ENCODE measurements around the gene FAM168A. TPM values are rescaled to one million over a fixed set of nuclear protein-coding genes. Genes with fewer than 3 reads are reported as not detected.

FAM168A gene
- total and polyA plus RNA-seq, 2 donors (not counting 1 experiment from before 2014, with no cell fraction given), result 16.3 to 23.8 TPM

- H3K4me3 ChIP-seq (replicated peaks in 1 of 4; ENCODE audit: control extremely low read depth in 1 of 4, insufficient read depth in 1 of 4, low read depth in 3 of 4, low read length in 4 of 4), result no peak overlapping the region
- TF ChIP-seq CTCF (conservative IDR thresholded peaks at IDR 0.05 in 1 of 2, IDR thresholded peaks at IDR 0.05 in 1 of 2; ENCODE audit: low read depth in 1 of 2, low read length in 2 of 2) (no peak), EZH2 (IDR thresholded peaks at IDR 0.05; ENCODE audit: low read length, missing control alignments) (no peak)
- H3K27ac ChIP-seq (ENCODE audit: insufficient read depth, low read length), result no peak overlapping the region
- H3K27me3 ChIP-seq (ENCODE audit: control insufficient read depth, insufficient read depth, low read length), result no peaks in the 10 kb centered on the region
- no peaks in the 10 kb centered on the region for H4K20me1 ChIP-seq (ENCODE audit: control insufficient read depth, extremely low read depth, insufficient read depth, low read length)
- H3K9me3 ChIP-seq (ENCODE audit: control insufficient read depth, insufficient read depth, low read depth, low read length), result no peaks in the 10 kb centered on the region
- no peak overlapping the region for H3K9ac ChIP-seq (ENCODE audit: insufficient read depth, low read length)
- no peak overlapping the region for H2AFZ ChIP-seq (ENCODE audit: low read length)
- peaks cover 2% of the 10 kb centered on the region for H3K4me1 ChIP-seq (ENCODE audit: control insufficient read depth, extremely low read depth, insufficient read depth, low read length)
- H3K4me2 ChIP-seq (ENCODE audit: extremely low read depth, insufficient read depth, low read length), result no peak overlapping the region
- DNase-seq (ENCODE audit: low read depth in 2 of 2), result no peak
- H3K79me2 ChIP-seq (ENCODE audit: control insufficient read depth, insufficient read depth, low read length), result no peaks in the 10 kb centered on the region
- no peaks in the 10 kb centered on the region for H3K36me3 ChIP-seq (ENCODE audit: control insufficient read depth, insufficient read depth, low read length)
These were observed 33.0 kb downstream of the FAM168A start for GRCh38 chr11:73564903-73565302.

- no peak overlapping the region for H3K4me3 ChIP-seq (replicated peaks in 1 of 4; ENCODE audit: control extremely low read depth in 1 of 4, insufficient read depth in 1 of 4, low read depth in 3 of 4, low read length in 4 of 4)
- H3K9ac ChIP-seq (ENCODE audit: insufficient read depth, low read length), result no peak overlapping the region
- H3K9me3 ChIP-seq (ENCODE audit: control insufficient read depth, insufficient read depth, low read depth, low read length), result no peaks in the 10 kb centered on the region
- H4K20me1 ChIP-seq (ENCODE audit: control insufficient read depth, extremely low read depth, insufficient read depth, low read length), result no peaks in the 10 kb centered on the region
- no peak overlapping the region for H3K27ac ChIP-seq (ENCODE audit: insufficient read depth, low read length)
- H3K27me3 ChIP-seq (ENCODE audit: control insufficient read depth, insufficient read depth, low read length), result no peaks in the 10 kb centered on the region
- peaks cover 2% of the 10 kb centered on the region for H3K4me1 ChIP-seq (ENCODE audit: control insufficient read depth, extremely low read depth, insufficient read depth, low read length)
- H2AFZ ChIP-seq (ENCODE audit: low read length), result no peak overlapping the region
- H3K4me2 ChIP-seq (ENCODE audit: extremely low read depth, insufficient read depth, low read length), result no peak overlapping the region
- no peaks in the 10 kb centered on the region for H3K36me3 ChIP-seq (ENCODE audit: control insufficient read depth, insufficient read depth, low read length)
- DNase-seq (ENCODE audit: low read depth in 2 of 2), result no peak
- H3K79me2 ChIP-seq (ENCODE audit: control insufficient read depth, insufficient read depth, low read length), result no peaks in the 10 kb centered on the region
- TF ChIP-seq EZH2 (IDR thresholded peaks at IDR 0.05; ENCODE audit: low read length, missing control alignments), result no peak
- TF ChIP-seq CTCF (conservative IDR thresholded peaks at IDR 0.05 in 1 of 2, IDR thresholded peaks at IDR 0.05 in 1 of 2; ENCODE audit: low read depth in 1 of 2, low read length in 2 of 2), result no peak
These were observed 34.2 kb downstream of the FAM168A start for GRCh38 chr11:73563539-73564200.

GRCh38 chr11:73559743-73560142 is 38.2 kb downstream of the FAM168A start:
- no peak for DNase-seq (ENCODE audit: low read depth in 2 of 2)

More at GRCh38 chr11:73559743-73560142, 38.2 kb downstream of the FAM168A start:
- Histone ChIP-seq H3K4me1 (ENCODE audit: control insufficient read depth, extremely low read depth, insufficient read depth, low read length) (no peaks in the 10 kb centered on the region), H3K27me3 (ENCODE audit: control insufficient read depth, insufficient read depth, low read length) (no peaks in the 10 kb centered on the region), H3K9ac (ENCODE audit: insufficient read depth, low read length) (no peak overlapping the region), H3K4me2 (ENCODE audit: extremely low read depth, insufficient read depth, low read length) (no peak overlapping the region), H4K20me1 (ENCODE audit: control insufficient read depth, extremely low read depth, insufficient read depth, low read length) (no peaks in the 10 kb centered on the region), H2AFZ (ENCODE audit: low read length) (no peak overlapping the region), H3K79me2 (ENCODE audit: control insufficient read depth, insufficient read depth, low read length) (no peaks in the 10 kb centered on the region), H3K9me3 (ENCODE audit: control insufficient read depth, insufficient read depth, low read depth, low read length) (no peaks in the 10 kb centered on the region), H3K4me3 (replicated peaks in 1 of 4; ENCODE audit: control extremely low read depth in 1 of 4, insufficient read depth in 1 of 4, low read depth in 3 of 4, low read length in 4 of 4) (no peak overlapping the region), H3K36me3 (ENCODE audit: control insufficient read depth, insufficient read depth, low read length) (no peaks in the 10 kb centered on the region), H3K27ac (ENCODE audit: insufficient read depth, low read length) (no peak overlapping the region)
- TF ChIP-seq EZH2 (IDR thresholded peaks at IDR 0.05; ENCODE audit: low read length, missing control alignments), result no peak
- TF ChIP-seq CTCF (conservative IDR thresholded peaks at IDR 0.05 in 1 of 2, IDR thresholded peaks at IDR 0.05 in 1 of 2; ENCODE audit: low read depth in 1 of 2, low read length in 2 of 2), result no peak
